GM19328 (cell line): ENCODE results near the gene MICALL2.

ENCODE experiments used
- ATAC-seq: cut with Tn5 transposase; IDR thresholded peaks from one replicate; pipeline ENCODE4 v1.9.1; 2021; ENCODE audit warnings: mild to moderate bottlenecking, moderate library complexity; ENCODE audit not compliant: unreplicated experiment

MICALL2 gene

DNA sequence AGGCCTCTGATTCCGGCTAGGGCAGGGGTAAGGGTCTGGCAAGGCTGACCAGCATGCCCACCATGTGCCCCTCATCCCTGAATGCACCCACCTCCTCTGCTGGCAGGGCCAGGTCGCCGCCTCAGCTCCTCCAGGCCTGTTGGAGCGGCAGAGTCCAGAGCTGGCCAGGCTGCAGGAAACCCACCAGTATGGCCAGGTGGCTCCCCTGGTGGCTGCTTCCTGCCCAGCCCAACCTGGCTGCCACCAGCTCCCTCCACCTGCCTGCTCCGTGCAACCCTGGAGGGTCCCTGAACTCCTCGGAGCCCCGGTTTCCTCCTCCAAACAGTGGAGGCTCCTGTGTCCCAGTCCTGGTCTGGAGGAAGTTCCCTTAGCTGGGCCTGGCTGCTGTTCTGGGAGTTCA is 39.6 kb downstream of the MICALL2 start:
- no peak for ATAC-seq

GRCh38 chr7:1419310-1419634 is 40.0 kb downstream of the MICALL2 start:
- ATAC-seq: no peak

DNA sequence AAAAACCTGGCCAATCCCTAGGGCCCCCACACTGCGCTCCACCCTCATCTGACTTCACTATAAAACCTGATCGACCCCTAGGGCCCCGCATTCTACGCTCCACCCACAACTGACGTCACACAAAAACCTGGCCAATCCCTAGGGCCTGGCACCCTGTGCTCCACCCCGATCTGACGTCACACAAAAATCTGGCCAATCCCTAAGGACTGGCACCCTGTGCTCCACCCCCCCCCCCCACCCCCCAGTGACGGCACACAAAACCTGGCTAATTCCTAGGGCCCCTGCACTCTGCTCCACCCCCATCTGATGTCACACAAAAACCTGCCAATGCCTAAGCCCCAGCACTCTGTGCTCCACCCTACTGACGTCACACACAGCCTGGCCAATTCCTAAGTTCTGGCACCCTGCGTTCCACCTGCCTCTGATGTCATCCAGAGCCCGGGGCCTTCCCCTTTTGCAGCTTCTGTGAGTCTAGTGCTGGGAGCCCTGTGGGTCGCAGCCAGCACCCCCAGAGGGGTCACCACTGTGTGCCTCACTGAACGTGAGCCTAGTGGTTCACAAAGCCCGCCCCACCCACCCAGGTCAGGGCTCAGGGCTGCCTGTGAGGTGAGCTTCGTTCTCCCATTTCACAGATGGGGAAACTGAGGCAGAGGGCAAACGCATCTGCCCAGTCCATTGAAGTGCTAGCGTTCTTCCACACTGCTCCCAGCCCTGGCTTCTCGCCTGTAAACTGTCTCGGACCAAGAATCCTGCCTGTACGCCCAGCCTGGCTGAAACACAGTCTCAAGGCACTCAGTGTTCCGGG is 40.6 kb downstream of the MICALL2 start:
- ATAC-seq: no peak

DNA sequence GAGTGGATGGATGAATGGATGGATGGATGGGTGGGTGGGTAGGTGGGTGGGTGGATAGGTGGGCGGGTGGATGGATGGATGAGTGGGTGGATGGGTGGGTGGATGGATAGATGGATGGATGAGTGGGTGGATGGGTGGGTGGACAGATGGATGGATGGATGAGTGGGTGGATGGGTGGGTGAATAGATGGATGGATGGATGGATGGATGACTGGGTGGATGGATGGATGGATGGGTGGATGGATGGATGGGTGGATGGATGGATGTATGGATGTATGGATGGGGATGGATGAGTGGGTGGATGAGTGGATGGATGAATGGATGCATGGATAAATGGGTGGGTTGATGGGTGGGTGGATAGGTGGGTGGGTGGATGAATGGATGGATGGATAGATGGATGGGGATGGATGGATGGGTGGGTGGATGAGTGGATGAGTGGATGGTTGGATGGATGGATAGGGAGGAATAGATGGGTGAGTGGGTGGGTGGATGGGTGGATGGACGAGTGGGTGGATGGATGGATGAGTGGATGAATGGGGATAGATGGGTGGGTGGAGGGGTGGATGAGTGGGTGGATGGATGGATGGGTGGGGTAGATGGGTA is 43.8 kb downstream of the MICALL2 start:
- no peak for ATAC-seq

GRCh38 chr7:1413936-1414639 is 45.2 kb downstream of the MICALL2 start:
- no peak for ATAC-seq

GRCh38 chr7:1412322-1413261 is 46.7 kb downstream of the MICALL2 start:
- no peak for ATAC-seq

DNA sequence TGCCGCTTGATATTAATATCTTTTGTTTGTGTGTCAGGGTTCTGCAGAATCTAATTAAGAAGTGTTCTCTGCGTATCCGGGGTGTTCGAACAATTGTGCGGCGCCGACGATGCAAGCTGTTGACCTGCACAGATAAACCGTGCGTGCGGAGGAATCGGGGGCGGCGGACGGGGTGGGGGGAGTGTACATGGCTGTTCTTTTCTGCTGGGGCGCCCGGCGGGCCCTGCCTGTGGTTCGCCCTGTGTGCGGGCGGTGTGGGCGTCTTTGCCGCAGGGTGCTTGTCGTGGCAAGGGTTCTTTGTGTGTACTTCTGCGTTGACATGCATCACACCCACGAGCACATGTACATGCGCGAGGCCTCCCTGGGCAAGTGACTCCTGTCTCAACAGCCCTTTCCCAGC is 47.9 kb downstream of the MICALL2 start:
- no peak for ATAC-seq

DNA sequence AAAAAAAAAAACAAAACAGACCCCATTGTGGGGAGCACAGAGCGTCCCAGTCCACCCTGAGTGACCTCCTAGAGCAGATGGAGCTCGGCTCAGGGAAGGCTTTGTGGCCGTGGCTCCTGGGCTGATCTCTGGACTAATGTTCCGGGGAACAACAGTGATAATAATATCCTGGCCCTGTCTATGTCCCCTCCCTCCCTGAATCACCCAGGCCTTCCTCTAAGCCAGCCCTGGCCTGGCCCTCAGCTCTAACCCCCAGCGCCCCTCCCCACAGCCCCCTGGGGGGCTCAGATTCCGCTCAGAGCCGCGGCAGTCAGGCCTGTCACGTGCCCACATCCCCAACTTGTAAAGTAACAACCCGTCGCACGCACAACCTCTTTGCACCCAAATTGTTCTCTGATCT is 48.3 kb downstream of the MICALL2 start:
- ATAC-seq: no peak

DNA sequence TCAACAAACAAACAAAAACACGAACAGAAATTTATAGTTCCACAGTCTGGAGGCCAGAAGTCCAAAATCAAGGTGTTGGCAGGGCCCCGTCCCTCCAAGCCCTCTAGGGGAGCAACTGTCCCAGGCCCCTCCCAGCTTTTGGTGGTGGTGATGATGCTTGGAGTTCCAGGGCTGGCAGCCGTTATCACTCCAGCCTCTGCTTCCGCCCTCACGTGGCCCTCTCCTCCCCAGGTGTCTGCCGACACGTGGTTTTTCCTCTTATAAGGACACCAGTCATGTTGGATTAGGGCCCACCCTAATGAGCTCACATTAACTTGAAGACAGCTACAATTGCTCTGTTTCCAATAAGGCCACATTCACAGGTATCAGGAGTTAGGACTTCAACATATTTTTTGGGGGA is 49.7 kb downstream of the MICALL2 start:
- ATAC-seq: no peak

GRCh38 chr7:1408466-1408865 is 50.8 kb downstream of the MICALL2 start:
- ATAC-seq: no peak

GRCh38 chr7:1407892-1408291 is 51.4 kb downstream of the MICALL2 start:
- ATAC-seq: no peak

- ATAC-seq: no peak
Measured at GRCh38 chr7:1404898-1405548, 54.2 kb downstream of the MICALL2 start.

GRCh38 chr7:1404460-1404809 is 54.8 kb downstream of the MICALL2 start:
- ATAC-seq: no peak

DNA sequence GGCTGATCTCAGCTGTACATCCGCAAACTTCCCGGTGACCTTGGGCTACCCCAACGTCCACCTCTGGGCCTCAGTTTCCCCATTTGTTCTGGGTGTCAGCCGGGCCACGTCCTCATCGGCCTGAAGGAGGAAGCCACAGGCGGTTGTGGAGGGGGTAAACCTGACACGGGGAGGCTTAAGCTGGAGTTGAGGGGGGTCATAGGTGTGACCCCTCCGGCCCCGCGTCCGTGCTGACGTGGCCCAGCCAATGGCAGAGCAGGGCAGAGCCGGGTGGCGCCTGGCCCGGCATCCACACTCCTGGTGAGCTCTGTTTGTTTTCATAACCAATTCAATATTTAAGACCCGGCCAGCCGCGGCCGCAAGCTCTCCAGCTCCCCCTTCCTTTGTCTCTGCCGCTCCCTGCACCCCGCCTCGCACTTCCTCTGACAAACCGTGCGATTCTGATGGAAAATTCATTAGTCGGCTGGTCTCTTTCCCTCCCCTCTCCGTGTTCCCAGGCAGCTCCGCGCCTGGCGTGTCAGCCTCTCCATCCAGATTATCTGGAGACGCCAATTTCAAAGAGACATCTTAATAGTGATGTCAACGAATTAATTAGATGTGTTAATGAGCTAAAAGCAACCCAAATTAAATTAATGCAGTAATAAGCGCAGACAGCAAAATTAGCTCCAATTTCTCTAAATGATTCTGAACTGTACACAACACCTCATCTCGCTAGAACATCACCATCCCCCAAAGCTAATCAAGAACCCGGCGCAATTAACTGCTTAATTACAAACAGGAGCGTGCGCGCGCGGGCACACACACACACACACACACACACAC is 55.4 kb downstream of the MICALL2 start:
- no peak for ATAC-seq

- no peak for ATAC-seq
Measured at GRCh38 chr7:1402791-1403637, 56.3 kb downstream of the MICALL2 start.

- ATAC-seq: no peak
Measured at GRCh38 chr7:1402110-1402790, 57.0 kb downstream of the MICALL2 start.

DNA sequence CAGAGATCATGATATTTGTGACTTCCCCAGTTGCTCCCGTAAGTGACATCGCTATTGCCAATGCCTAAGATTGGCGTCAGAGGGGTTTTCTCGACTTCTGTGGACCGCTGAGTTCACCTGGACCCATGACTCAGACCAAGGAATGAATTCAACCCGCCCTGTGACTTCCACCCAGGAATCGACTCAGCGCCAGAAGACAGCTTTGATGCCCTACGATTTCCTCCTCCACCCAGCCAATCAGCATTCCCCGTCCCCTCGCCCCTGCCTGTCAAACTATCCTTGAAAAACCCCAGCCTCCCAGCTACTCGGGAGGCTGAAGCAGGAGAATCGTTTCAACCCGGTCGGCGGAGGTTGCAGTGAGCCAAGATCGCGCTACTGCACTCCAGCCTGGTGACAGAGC is 58.3 kb downstream of the MICALL2 start:
- ATAC-seq: no peak

DNA sequence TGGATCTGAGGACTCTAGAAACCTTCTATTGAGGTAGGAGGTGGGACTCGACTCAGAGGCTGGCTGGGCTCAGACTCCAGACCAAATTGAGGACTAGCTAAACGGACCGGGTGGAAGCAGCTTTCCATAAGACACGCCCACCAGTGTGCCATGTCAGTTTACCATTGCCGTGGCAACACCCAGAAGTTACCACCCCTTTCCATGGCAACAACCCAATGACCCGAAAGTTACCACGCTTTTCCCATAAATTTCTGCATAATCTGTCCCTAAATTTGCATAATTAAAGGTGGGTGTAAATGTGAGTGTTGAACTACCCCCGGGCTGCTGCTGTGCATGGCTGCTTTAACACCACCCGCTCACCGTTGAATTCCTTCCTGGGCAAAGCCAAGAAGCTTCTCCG is 58.9 kb downstream of the MICALL2 start:
- ATAC-seq: no peak
